IPS-18c (cell line): ENCODE measurements around the gene PPP2R5D.

Experiments used
- H3K4me3 ChIP-seq: 2 replicates; pipeline ENCODE4 v1.7.0; 2013; ENCODE audit warnings: low read depth, mild to moderate bottlenecking, low read length, moderate library complexity; ENCODE audit not compliant: insufficient read depth
- H3K9me3 ChIP-seq: one replicate; pipeline ENCODE4 v1.6.1; 2013; ENCODE audit warnings: mild to moderate bottlenecking, low read length, moderate library complexity; ENCODE audit not compliant: control insufficient read depth, insufficient read depth

Gene PPP2R5D

GRCh38 chr6:43058531-43058930 is 74.2 kb downstream of the PPP2R5D start:
- H3K9me3 ChIP-seq: peaks cover 2% of the 10 kb centered on the region

GRCh38 chr6:43059168-43060033 is 75.0 kb downstream of the PPP2R5D start, which contains the start of the genes KLC4 and MRPL2:
Gene KLC4 (plus strand): TSS chr6:43059631. CDS start chr6:43061336, 1,705 bp downstream.
Gene MRPL2 (minus strand): TSS chr6:43059434. CDS start chr6:43059381, 53 bp downstream.
- peaks cover 2% of the 10 kb centered on the region for H3K9me3 ChIP-seq
- H3K4me3 ChIP-seq: peak within 1 kb of the TSS; percentile 86

More at GRCh38 chr6:43058531-43058930, 74.2 kb downstream of the PPP2R5D start:
- peak overlapping the region; percentile 86 for H3K4me3 ChIP-seq

GRCh38 chr6:43060034-43060754 is 75.8 kb downstream of the PPP2R5D start:
- H3K4me3 ChIP-seq: peak overlapping the region; percentile 86
- H3K9me3 ChIP-seq: peaks cover 2% of the 10 kb centered on the region

GRCh38 chr6:43060755-43061633 is 76.6 kb downstream of the PPP2R5D start:
- no peak overlapping the region for H3K4me3 ChIP-seq
- peaks cover 2% of the 10 kb centered on the region for H3K9me3 ChIP-seq

GRCh38 chr6:43061861-43062260 is 77.5 kb downstream of the PPP2R5D start:
- Histone ChIP-seq H3K4me3 (no peak overlapping the region), H3K9me3 (peaks cover 2% of the 10 kb centered on the region)
